ENCODE measurements around the gene NKPD1.

DNA sequence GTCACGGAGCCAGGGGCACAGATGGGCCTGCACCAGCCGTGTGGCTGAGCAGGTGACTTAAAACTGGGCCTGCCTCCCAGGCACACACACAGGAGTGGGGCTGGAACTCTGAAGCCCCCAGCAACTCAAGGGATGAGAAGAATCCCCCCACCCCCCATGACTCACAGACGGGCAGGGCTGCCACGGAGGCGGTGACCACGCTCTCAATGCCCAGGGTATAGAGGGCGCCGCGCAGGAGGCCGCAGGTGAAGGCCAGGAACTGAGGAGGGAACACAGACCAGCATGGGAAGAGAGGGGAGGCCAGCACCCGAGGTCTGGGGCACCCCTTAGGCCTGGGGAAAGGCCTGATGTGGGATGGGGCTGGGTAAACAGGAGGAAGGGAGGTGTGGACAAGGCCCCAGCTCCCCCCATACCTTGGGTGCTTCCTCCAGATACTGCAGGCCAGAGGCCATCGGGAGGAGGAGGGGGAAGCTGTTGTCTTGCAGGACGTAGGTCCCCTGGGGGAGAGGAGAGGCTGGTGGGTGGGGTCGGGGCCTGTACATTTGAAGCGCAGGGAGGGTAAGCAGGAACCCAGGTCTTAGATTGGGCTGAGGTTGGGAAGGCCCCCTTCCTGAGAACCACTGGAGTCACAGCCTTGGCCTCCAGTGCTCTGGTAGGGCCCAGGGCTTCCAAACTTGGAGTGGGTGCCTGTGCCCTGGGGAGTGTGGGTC is 3.1 kb upstream of the NKPD1 start:
- TF ChIP-seq GABPA (IDR thresholded peaks at IDR 0.05; ENCODE audit: low read depth) (no peak), SREBF1 (IDR thresholded peaks at IDR 0.05; ENCODE audit: low read length) (no peak), CTCF (IDR thresholded peaks at IDR 0.05 in 2 of 3, conservative IDR thresholded peaks at IDR 0.05 in 1 of 3; ENCODE audit: control insufficient read depth in 2 of 3, extremely low read depth in 1 of 3, insufficient read depth in 1 of 3, low read depth in 3 of 3, low read length in 3 of 3) (no peak)
